GM12873 (cell line): Measurements from ENCODE around the gene GPR45.

Source experiments
- TF ChIP-seq, protein P1 (sequence below): IDR thresholded peaks from 2 replicates; pipeline ENCODE4 v1.5.1; 2012; ENCODE audit warnings: low read depth, mild to moderate bottlenecking, moderate library complexity, low read length, control low read depth; ENCODE audit not compliant: insufficient read depth; ENCODE audit errors: missing control alignments

GPR45 gene

DNA sequence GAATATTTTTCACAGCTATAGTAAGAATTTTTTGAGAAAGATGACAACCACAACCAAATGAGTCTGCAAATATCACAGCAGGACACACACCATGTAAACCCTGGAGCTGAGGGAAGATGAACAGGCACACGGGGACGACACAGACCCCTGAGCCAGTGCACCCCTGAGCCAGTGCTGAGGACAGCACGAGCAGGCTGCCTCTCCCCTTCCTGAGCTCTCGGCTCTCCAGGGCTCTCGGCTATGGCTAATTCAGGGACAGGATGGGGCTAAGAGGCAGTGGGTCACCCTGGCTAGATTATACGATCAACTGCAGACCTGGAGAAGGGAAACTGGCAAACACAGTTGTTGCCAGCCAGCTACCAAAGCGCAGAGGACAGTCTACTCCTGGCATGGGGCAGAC is 46.6 kb downstream of the GPR45 start:
- TF ChIP-seq, protein P1, sequence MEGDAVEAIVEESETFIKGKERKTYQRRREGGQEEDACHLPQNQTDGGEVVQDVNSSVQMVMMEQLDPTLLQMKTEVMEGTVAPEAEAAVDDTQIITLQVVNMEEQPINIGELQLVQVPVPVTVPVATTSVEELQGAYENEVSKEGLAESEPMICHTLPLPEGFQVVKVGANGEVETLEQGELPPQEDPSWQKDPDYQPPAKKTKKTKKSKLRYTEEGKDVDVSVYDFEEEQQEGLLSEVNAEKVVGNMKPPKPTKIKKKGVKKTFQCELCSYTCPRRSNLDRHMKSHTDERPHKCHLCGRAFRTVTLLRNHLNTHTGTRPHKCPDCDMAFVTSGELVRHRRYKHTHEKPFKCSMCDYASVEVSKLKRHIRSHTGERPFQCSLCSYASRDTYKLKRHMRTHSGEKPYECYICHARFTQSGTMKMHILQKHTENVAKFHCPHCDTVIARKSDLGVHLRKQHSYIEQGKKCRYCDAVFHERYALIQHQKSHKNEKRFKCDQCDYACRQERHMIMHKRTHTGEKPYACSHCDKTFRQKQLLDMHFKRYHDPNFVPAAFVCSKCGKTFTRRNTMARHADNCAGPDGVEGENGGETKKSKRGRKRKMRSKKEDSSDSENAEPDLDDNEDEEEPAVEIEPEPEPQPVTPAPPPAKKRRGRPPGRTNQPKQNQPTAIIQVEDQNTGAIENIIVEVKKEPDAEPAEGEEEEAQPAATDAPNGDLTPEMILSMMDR, result no peak

DNA sequence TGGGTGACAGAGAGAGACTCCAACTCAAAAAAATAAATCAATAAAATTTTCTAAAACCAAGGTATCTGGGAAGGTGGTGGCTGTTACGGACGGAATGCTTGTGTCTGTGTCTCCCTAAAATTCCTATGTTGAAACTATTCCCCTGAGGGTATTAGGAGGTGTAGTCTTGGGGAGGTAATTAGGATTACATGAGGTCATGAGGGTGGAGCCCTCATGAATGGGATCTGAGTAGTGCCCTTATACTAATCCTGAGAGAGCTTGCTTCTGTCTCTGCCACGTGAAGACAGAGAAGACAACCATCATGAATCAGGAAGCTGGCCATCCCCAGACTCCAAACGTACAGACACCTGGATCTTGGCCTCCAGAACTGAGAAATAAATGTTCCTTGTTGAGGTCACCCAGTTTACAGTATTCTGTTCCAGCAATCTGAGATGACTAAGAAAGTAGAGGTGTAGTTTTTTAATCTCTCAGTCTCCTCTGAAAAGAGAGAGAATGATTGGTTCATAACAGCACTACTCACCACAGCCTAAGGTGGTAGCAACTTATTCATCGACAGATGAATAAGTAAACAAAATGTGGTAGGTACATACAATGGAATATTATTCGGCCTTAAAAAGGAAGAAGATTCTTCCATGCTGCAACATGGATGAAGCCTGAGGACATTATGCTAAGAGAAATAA is 49.6 kb downstream of the GPR45 start:
- TF ChIP-seq, protein P1, result no peak

DNA sequence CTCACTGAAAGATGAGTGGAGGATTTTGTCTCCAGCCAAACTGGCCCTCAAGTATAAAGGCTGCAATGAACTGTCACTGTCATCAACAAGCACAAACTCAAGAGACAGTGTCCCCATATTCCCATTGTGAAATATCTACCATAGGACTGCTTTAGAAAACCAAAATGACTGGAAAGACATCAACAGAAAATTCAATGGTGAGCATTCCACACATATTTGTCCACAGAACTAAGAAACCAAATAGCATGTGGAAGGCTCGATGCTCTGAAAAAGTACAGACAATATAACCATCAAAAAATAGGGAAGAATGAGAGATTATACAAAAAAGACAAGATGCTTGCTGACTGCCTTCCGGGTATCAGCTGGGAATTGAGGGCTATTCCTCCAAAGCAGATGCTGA is 50.4 kb downstream of the GPR45 start:
- TF ChIP-seq, protein P1, result no peak
